Measurements from ENCODE around the gene KRT86. TPM values are rescaled to one million over a fixed set of nuclear protein-coding genes. Genes with fewer than 3 reads are reported as not detected.
A peak's percentile ranks its signal among the peaks of the same experiment; 100 is the strongest.

Gene KRT86
- total RNA-seq, 2 experiments from 2014 or later: 0.14 TPM; not detected in 1

DNA sequence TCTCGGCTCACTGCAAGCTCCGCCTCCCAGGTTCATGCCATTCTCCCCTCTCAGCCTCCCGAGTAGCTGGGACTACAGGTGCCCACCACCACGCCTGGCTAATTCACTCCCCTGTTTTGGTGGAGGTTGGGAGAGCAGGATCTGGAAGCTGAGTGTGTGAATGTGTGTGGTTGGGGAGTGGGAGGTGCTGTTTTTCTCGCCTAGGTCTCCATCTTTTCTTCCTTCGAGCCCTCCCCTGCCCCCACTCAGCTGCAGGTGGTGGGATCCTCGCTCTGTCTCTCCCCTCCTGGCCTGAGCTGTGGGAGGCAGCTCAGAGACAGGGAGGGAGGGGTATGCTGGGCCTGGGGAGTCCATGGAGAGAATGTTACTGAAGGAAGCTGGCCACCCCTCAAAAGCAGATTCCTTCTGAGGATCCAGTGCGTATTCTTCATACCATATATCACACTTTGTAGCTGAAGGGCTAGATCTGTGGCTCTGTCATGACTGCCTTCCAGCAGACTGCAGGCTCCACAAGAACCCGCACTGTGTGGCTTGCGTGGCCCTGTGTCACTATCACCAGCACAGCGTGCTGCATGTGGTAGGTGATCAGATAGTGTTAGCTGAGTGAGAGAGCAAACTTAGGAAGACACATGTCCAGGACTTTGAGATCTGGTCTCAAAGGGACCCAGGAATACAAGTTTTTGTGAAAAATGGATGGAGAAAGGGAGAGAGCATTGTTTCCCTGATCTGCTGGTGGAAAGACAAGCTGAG lies 44.0 kb downstream of the KRT86 start:
- ATAC-seq (ENCODE audit: low read depth) (no peak), DNase-seq (peak; percentile 10)
- Mint-ChIP-seq H3K27ac (no peak overlapping the region), H3K27me3 (peaks cover 33% of the 10 kb centered on the region), H3K9me3 (no peaks in the 10 kb centered on the region), H3K4me3 (no peak overlapping the region), H3K36me3 (no peaks in the 10 kb centered on the region), H3K4me1 (no peaks in the 10 kb centered on the region)
- POLR2A ChIA-PET: no interaction called here

GRCh38 chr12:52319097-52319496 lies 44.7 kb downstream of the KRT86 start:
- H3K4me3 Mint-ChIP-seq: no peak overlapping the region
- peaks cover 28% of the 10 kb centered on the region for H3K27me3 Mint-ChIP-seq
- POLR2A ChIA-PET: interaction anchor here (0.9 kb wide), 1 partner anchor 28 kb away, joined by 3 read pairs; no protein-coding TSS in a partner anchor
- H3K9me3 Mint-ChIP-seq: no peaks in the 10 kb centered on the region
- H3K27ac Mint-ChIP-seq: no peak overlapping the region
- H3K36me3 Mint-ChIP-seq: no peaks in the 10 kb centered on the region
- peak; percentile 68 for ATAC-seq (ENCODE audit: low read depth)
- peak; percentile 44 for DNase-seq
- no peaks in the 10 kb centered on the region for H3K4me1 Mint-ChIP-seq

DNA sequence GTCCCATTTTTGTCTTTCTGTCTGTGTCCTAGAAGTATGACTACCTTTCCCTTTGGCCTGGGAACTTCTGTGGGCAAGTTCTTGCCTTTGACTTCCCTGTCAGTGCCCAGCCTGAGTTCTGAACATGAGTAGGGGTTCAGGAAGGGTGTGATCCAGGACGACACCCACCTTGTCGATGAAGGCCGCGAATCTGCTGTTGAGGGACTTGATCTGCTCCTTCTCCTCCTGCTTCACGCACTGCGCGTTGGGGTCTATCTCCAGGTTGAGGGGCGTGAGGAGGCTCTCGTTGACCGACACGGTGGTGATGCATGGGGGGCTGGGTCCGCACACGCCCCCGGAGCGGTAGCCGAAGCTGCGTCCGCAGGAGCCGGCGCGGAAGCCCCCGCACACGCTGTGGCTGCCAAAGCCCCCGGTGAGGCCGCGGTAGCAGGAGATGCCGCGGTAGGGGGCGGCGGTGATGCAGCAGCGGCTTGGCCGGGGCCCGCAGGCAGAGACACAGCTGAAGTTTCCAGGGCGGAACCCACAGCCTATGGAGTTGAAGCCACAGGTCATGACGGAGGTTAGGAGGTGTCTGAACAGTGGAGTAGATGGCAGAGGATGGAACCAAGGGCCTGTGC lies 46.4 kb downstream of the KRT86 start, which contains the start of gene KRT83:
Gene KRT83, minus strand, starts transcription at position 615 of the 617 bp plus-strand sequence. Its CDS starts 63 bp downstream, at position 552.
- no peaks in the 10 kb centered on the region for H3K4me1 Mint-ChIP-seq
- DNase-seq (peak; percentile 15), ATAC-seq (ENCODE audit: low read depth) (no peak)
- H3K27me3 Mint-ChIP-seq: peaks cover 35% of the 10 kb centered on the region
- H3K4me3 Mint-ChIP-seq: no peak within 1 kb of the TSS
- H3K36me3 Mint-ChIP-seq: no peaks in the 10 kb centered on the region
- no peaks in the 10 kb centered on the region for H3K9me3 Mint-ChIP-seq
- H3K27ac Mint-ChIP-seq: no peak within 1 kb of the TSS
- POLR2A ChIA-PET: no interaction called here

DNA sequence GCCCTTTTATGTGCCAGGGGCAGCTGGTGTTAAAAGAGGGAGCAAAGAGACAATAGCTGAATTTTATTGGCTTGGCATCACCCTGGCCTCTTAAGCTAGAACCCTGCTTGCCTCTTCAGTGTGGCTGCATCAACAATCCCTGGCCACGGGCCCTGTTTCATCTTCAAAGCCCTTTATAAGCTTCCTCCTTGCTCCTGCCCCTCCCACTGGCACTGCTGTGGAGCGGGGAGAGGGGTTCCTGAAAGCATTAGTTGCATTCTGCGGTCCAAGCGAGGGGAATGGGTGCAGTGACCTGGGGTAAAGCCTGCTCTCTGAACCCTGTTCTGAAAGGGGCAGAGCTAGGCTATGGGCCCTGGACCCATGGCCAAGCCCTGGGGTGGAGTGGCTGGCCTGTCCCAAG lies 47.0 kb downstream of the KRT86 start:
- H3K36me3 Mint-ChIP-seq: no peaks in the 10 kb centered on the region
- POLR2A ChIA-PET: no interaction called here
- no peaks in the 10 kb centered on the region for H3K4me1 Mint-ChIP-seq

GRCh38 chr12:52322069-52322468 lies 47.6 kb downstream of the KRT86 start:
- Mint-ChIP-seq H3K27ac (no peak overlapping the region), H3K9me3 (no peaks in the 10 kb centered on the region), H3K36me3 (no peaks in the 10 kb centered on the region), H3K27me3 (peaks cover 35% of the 10 kb centered on the region), H3K4me1 (peaks cover 3% of the 10 kb centered on the region), H3K4me3 (no peak overlapping the region)
- ATAC-seq (ENCODE audit: low read depth) (no peak), DNase-seq (no peak)
- POLR2A ChIA-PET: no interaction called here

More for the DNA sequence above, 47.0 kb downstream of the KRT86 start:
- Mint-ChIP-seq H3K27me3 (peaks cover 35% of the 10 kb centered on the region), H3K9me3 (no peaks in the 10 kb centered on the region), H3K4me3 (no peak overlapping the region), H3K27ac (no peak overlapping the region)
- DNase-seq: peak; percentile 23
- no peak for ATAC-seq (ENCODE audit: low read depth)

DNA sequence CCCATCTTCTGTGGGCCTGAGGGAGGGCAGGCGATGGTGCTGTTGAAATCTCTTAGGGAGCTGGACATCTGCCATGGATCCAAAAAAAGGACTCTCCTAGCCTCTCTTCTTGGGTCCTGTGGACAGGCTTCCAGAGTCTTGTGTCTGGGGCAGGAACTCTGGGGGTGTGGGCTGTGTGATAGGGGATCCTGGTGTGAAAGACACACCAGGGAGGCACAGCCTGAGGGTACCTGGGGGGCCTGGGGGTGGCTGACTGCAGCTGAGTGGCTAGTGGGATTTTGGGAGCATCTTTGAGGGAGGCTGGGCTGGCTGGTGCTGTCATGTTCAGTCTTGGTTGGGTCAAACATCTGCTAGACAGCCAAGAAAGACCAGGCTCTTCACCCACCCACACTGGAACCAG lies 48.6 kb downstream of the KRT86 start:
- Mint-ChIP-seq H3K27me3 (peaks cover 35% of the 10 kb centered on the region), H3K4me1 (peaks cover 12% of the 10 kb centered on the region)
- POLR2A ChIA-PET: no interaction called here

GRCh38 chr12:52323416-52324152 lies 49.1 kb downstream of the KRT86 start:
- Mint-ChIP-seq H3K4me1 (peaks cover 13% of the 10 kb centered on the region), H3K27ac (no peak overlapping the region), H3K9me3 (no peaks in the 10 kb centered on the region), H3K27me3 (peaks cover 31% of the 10 kb centered on the region), H3K36me3 (no peaks in the 10 kb centered on the region), H3K4me3 (no peak overlapping the region)
- POLR2A ChIA-PET: no interaction called here
- peak; percentile 13 for DNase-seq
- no peak for ATAC-seq (ENCODE audit: low read depth)

More for the DNA sequence above, 48.6 kb downstream of the KRT86 start:
- H3K4me3 Mint-ChIP-seq: no peak overlapping the region
- H3K36me3 Mint-ChIP-seq: no peaks in the 10 kb centered on the region
- no peak for DNase-seq
- H3K27ac Mint-ChIP-seq: no peak overlapping the region
- H3K9me3 Mint-ChIP-seq: no peaks in the 10 kb centered on the region
- no peak for ATAC-seq (ENCODE audit: low read depth)

DNA sequence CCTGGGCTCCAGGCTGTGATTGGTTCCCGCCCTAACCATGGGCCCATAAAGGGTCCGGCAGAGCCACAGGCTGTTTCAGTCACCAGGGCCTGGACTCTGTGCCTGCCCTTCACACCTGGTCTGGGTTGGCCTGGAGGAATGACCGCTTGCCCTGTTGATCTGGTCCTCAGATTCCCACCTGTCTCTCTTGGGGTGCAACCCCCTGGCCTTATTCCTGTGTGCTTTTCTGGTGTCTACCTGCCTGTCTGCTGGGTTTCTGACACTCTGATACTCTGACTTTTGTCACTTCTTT lies 49.7 kb downstream of the KRT86 start:
- Mint-ChIP-seq H3K4me1 (peaks cover 15% of the 10 kb centered on the region), H3K27me3 (peaks cover 28% of the 10 kb centered on the region), H3K36me3 (no peaks in the 10 kb centered on the region), H3K9me3 (no peaks in the 10 kb centered on the region), H3K4me3 (no peak overlapping the region), H3K27ac (no peak overlapping the region)
- DNase-seq (peak; percentile 5), ATAC-seq (ENCODE audit: low read depth) (no peak)
- POLR2A ChIA-PET: no interaction called here

GRCh38 chr12:52327052-52327829 lies 52.8 kb downstream of the KRT86 start:
- no peak overlapping the region for H3K27ac Mint-ChIP-seq
- DNase-seq (peak; percentile 61), ATAC-seq (ENCODE audit: low read depth) (peak; percentile 96)
- no peaks in the 10 kb centered on the region for H3K36me3 Mint-ChIP-seq
- peaks cover 20% of the 10 kb centered on the region for H3K27me3 Mint-ChIP-seq
- no peaks in the 10 kb centered on the region for H3K9me3 Mint-ChIP-seq
- H3K4me1 Mint-ChIP-seq: peaks cover 17% of the 10 kb centered on the region
- H3K4me3 Mint-ChIP-seq: no peak overlapping the region
- POLR2A ChIA-PET: no interaction called here

- ATAC-seq (ENCODE audit: low read depth) (no peak), DNase-seq (no peak)
- Mint-ChIP-seq H3K9me3 (no peaks in the 10 kb centered on the region), H3K4me1 (peaks cover 17% of the 10 kb centered on the region), H3K27ac (no peak overlapping the region), H3K36me3 (no peaks in the 10 kb centered on the region), H3K27me3 (peaks cover 15% of the 10 kb centered on the region), H3K4me3 (no peak overlapping the region)
- POLR2A ChIA-PET: interaction anchor here (0.6 kb wide), 1 partner anchor 277 kb away, joined by 3 read pairs; the partner anchor contains the start of gene NR4A1
Observed at GRCh38 chr12:52327830-52328500, 53.5 kb downstream of the KRT86 start.

DNA sequence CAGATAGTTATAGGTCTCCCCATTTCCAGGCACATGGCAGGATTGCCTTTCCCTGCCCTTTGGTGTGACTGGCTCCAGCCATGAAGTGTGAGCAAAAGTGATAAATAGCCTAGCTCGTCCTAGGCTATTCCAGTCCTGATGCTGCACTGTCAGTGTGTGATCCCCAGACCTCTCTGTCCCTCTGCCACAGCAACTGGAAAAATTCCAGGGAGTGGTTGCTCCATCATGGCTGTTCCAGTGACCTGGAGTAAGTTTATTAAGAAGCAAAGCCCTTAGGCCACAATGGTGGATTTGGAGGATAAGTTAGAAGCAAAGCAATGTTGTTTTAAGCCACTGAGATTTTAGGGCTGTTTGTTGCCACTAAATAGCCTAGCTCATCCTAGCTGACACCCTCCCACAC lies 56.6 kb downstream of the KRT86 start:
- ATAC-seq (ENCODE audit: low read depth) (no peak), DNase-seq (no peak)
- peaks cover 20% of the 10 kb centered on the region for H3K27me3 Mint-ChIP-seq
- no peak overlapping the region for H3K27ac Mint-ChIP-seq
- H3K4me1 Mint-ChIP-seq: peaks cover 17% of the 10 kb centered on the region
- POLR2A ChIA-PET: no interaction called here
- H3K9me3 Mint-ChIP-seq: no peaks in the 10 kb centered on the region
- H3K4me3 Mint-ChIP-seq: no peak overlapping the region
- no peaks in the 10 kb centered on the region for H3K36me3 Mint-ChIP-seq

GRCh38 chr12:52331833-52332232 lies 57.4 kb downstream of the KRT86 start:
- ATAC-seq (ENCODE audit: low read depth): no peak
- peaks cover 24% of the 10 kb centered on the region for H3K27me3 Mint-ChIP-seq
- H3K4me1 Mint-ChIP-seq: peaks cover 19% of the 10 kb centered on the region

GRCh38 chr12:52332381-52332780 lies 57.9 kb downstream of the KRT86 start:
- ATAC-seq (ENCODE audit: low read depth): no peak
- Mint-ChIP-seq H3K36me3 (peaks cover 3% of the 10 kb centered on the region), H3K27ac (no peak overlapping the region)

More at GRCh38 chr12:52331833-52332232, 57.4 kb downstream of the KRT86 start:
- H3K27ac Mint-ChIP-seq: no peak overlapping the region
- H3K9me3 Mint-ChIP-seq: peaks cover 3% of the 10 kb centered on the region
- H3K4me3 Mint-ChIP-seq: no peak overlapping the region
- POLR2A ChIA-PET: no interaction called here
- no peak for DNase-seq
- peaks cover 3% of the 10 kb centered on the region for H3K36me3 Mint-ChIP-seq

More at GRCh38 chr12:52332381-52332780, 57.9 kb downstream of the KRT86 start:
- Mint-ChIP-seq H3K9me3 (peaks cover 3% of the 10 kb centered on the region), H3K4me1 (peaks cover 14% of the 10 kb centered on the region), H3K4me3 (no peak overlapping the region), H3K27me3 (peaks cover 24% of the 10 kb centered on the region)
- no peak for DNase-seq
- POLR2A ChIA-PET: no interaction called here

Measured in activated naive CD8-positive, alpha-beta T cell treated with anti-CD3 and anti-CD28 coated beads, Interleukin-2, amount 10 ng/mL, durations not matched to agents 7 days and 5 days (primary cell).